Measurements from ENCODE around the gene ASPHD2. TPM values are rescaled to one million over a fixed set of nuclear protein-coding genes. Genes with fewer than 3 reads are reported as not detected.

ASPHD2 gene
- total RNA-seq, 3 donors from 2014 or later, result 2.7 to 3.7 (median 3.5) TPM

DNA sequence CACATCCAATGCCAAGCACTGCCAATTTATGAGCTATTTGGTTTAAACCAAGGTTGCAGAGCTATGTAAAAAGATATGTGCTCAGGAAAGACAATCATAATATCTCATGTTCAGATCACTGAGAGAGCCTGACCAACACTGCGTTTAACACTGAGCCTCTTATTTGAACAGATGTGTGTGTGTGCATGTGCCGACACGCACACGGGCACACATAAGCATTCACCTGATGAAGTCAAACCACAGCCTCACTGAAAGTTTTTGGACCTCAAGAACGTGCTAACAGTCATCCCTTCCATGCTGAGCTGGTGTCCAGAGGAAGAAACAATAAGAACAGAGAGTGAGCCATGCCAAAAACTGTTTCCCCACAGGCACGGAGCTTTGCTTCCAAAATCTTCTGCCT is 31.1 kb downstream of the ASPHD2 start:
- Histone ChIP-seq H3K4me3 (no peak overlapping the region), H3K36me3 (ENCODE audit: low read depth) (peaks cover 5% of the 10 kb centered on the region), H3K9me3 (no peaks in the 10 kb centered on the region), H3K4me1 (ENCODE audit: low read depth) (no peaks in the 10 kb centered on the region)
- DNase-seq, result no peak
- intact Hi-C loops (cut with DNase I, micrococcal nuclease), result loop anchor here in 1 of 2 donors (2.0 kb wide), 1 partner anchor 61 kb away; no protein-coding TSS in a partner anchor
- ATAC-seq, result no peak
- TF ChIP-seq, protein P1, sequence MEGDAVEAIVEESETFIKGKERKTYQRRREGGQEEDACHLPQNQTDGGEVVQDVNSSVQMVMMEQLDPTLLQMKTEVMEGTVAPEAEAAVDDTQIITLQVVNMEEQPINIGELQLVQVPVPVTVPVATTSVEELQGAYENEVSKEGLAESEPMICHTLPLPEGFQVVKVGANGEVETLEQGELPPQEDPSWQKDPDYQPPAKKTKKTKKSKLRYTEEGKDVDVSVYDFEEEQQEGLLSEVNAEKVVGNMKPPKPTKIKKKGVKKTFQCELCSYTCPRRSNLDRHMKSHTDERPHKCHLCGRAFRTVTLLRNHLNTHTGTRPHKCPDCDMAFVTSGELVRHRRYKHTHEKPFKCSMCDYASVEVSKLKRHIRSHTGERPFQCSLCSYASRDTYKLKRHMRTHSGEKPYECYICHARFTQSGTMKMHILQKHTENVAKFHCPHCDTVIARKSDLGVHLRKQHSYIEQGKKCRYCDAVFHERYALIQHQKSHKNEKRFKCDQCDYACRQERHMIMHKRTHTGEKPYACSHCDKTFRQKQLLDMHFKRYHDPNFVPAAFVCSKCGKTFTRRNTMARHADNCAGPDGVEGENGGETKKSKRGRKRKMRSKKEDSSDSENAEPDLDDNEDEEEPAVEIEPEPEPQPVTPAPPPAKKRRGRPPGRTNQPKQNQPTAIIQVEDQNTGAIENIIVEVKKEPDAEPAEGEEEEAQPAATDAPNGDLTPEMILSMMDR (IDR thresholded peaks at IDR 0.05), result no peak

GRCh38 chr22:26461188-26461810 is 32.2 kb downstream of the ASPHD2 start:
- TF ChIP-seq, protein P1 (IDR thresholded peaks at IDR 0.05), result peak; percentile 60
- Histone ChIP-seq H3K9me3 (no peaks in the 10 kb centered on the region), H3K36me3 (ENCODE audit: low read depth) (peaks cover 8% of the 10 kb centered on the region), H3K4me3 (no peak overlapping the region), H3K4me1 (ENCODE audit: low read depth) (no peaks in the 10 kb centered on the region)
- DNase-seq (peak in 2 of 3 donors; percentile 59 to 83), ATAC-seq (peak; percentile 81)
- intact Hi-C loops (cut with DNase I, micrococcal nuclease), result loop anchor here in 1 of 2 donors (2.0 kb wide), 1 partner anchor 62 kb away; no protein-coding TSS in a partner anchor

GRCh38 chr22:26462051-26462450 is 33.0 kb downstream of the ASPHD2 start:
- TF ChIP-seq, protein P1 (IDR thresholded peaks at IDR 0.05), result no peak
- Histone ChIP-seq H3K4me1 (ENCODE audit: low read depth) (no peaks in the 10 kb centered on the region), H3K4me3 (no peak overlapping the region), H3K36me3 (ENCODE audit: low read depth) (peaks cover 8% of the 10 kb centered on the region), H3K9me3 (no peaks in the 10 kb centered on the region)
- intact Hi-C loops (cut with DNase I, micrococcal nuclease), result no loop called here
- no peak for ATAC-seq
- no peak for DNase-seq

- Histone ChIP-seq H3K4me1 (ENCODE audit: low read depth) (no peaks in the 10 kb centered on the region), H3K9me3 (no peaks in the 10 kb centered on the region), H3K4me3 (no peak overlapping the region), H3K36me3 (ENCODE audit: low read depth) (peaks cover 7% of the 10 kb centered on the region)
- TF ChIP-seq, protein P1 (IDR thresholded peaks at IDR 0.05), result no peak
- intact Hi-C loops (cut with DNase I, micrococcal nuclease), result no loop called here
- ATAC-seq, result no peak
- no peak for DNase-seq
These were observed 33.6 kb downstream of the ASPHD2 start for GRCh38 chr22:26462641-26463040.

DNA sequence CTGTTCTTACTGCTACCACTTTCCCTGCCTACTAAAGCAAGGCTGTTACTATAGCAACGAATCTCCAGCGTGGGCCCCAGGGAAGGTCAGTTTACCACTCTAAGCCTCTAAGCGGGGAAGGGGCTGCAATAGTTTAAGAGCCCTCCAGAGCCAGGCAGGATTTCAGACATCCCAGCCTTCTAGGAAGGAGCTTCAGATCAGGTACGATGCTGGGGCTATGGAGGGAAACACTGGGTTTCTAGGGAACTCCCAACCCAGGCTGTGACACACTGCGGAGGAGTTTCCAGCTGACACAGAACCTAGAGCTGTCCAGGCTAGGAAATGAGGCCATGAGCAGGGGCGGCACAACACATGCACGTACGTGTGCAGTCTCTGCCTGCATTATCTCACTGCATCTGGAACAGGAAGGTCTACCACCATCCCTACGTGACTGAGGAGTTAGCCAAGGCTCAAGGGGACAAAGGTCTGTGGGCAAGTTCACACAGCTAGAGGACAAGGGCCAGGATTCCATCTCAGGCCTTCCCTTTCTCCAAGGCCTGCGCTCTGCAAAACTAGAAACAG is 34.1 kb downstream of the ASPHD2 start:
- TF ChIP-seq, protein P1 (IDR thresholded peaks at IDR 0.05), result no peak
- intact Hi-C loops (cut with DNase I, micrococcal nuclease), result no loop called here
- Histone ChIP-seq H3K9me3 (no peaks in the 10 kb centered on the region), H3K36me3 (ENCODE audit: low read depth) (peaks cover 5% of the 10 kb centered on the region), H3K4me3 (no peak overlapping the region), H3K4me1 (ENCODE audit: low read depth) (no peaks in the 10 kb centered on the region)
- no peak for ATAC-seq
- DNase-seq, result no peak

All from mucosa of descending colon (tissue), 3 donors.